Natural killer cell treated with Interleukin-12 subunit alpha and Interleukin-12 subunit beta and Interleukin-15 and Interleukin-18, amount 100 ng/mL, for 72 hours (primary cell): ENCODE results near the gene ADO. TPM values are rescaled to one million over a fixed set of nuclear protein-coding genes. Genes with fewer than 3 reads are reported as not detected.

Source experiments
- ATAC-seq, 2 donors: fragments of 150-1000 bp; cut with Tn5 transposase in 1 of 2; sonication (Bioruptor Pico), chemical (Tn5 transposase) in 1 of 2; 2 replicates each; pipeline ENCODE4 v1.10.0; 2021
- DNase-seq: peaks from one replicate; pipeline ENCODE4 v3.0.0; 2022; ENCODE audit warnings: low spot score
- H3K27ac Mint-ChIP-seq, 2 donors: 1 replicate in 1 of 2; 2 replicates in 1 of 2; pipeline ENCODE4 v1.8.0; 2022; ENCODE audit warnings: mixed read lengths in 2 of 2, mild to moderate bottlenecking in 1 of 2, moderate library complexity in 1 of 2
- H3K27me3 Mint-ChIP-seq, 2 donors: 1 replicate in 1 of 2; 2 replicates in 1 of 2; pipeline ENCODE4 v1.8.0; 2022; ENCODE audit warnings: mixed read lengths in 2 of 2
- H3K36me3 Mint-ChIP-seq: one replicate; pipeline ENCODE4 v1.8.0; 2022; ENCODE audit warnings: mixed read lengths
- H3K4me1 Mint-ChIP-seq, 2 donors: 1 replicate in 1 of 2; 2 replicates in 1 of 2; pipeline ENCODE4 v1.8.0; 2022; ENCODE audit warnings: low read depth in 2 of 2, mixed read lengths in 2 of 2, mild to moderate bottlenecking in 1 of 2
- H3K4me3 Mint-ChIP-seq: one replicate; pipeline ENCODE4 v1.8.0; 2022; ENCODE audit warnings: mixed read lengths
- H3K9me3 Mint-ChIP-seq: 2 replicates; pipeline ENCODE4 v1.8.0; 2022; ENCODE audit warnings: mixed read lengths
- total RNA-seq, 2 donors: library from RNA; stranded (reverse); gene quantifications; one replicate each; pipeline ENCODE4 v1.2.3, GENCODE V29; 2022

Gene ADO
- total RNA-seq, 2 donors from 2014 or later: 26.3 to 49.2 TPM

- Mint-ChIP-seq H3K36me3 (peaks cover 6% of the 10 kb centered on the region), H3K27me3 (peaks cover 7% of the 10 kb centered on the region in 2 donors), H3K4me1 (peaks cover 55% of the 10 kb centered on the region in 2 donors)
These were observed 12.0 kb downstream of the ADO start, which contains the start of gene EGR2 for GRCh38 chr10:62816331-62817120. TSS of gene EGR2 (minus strand) at chr10:62816366. CDS start at chr10:62816029, 337 bp downstream.

GRCh38 chr10:62817121-62817765, 12.7 kb downstream of the ADO start:
- Mint-ChIP-seq H3K36me3 (peaks cover 6% of the 10 kb centered on the region), H3K27me3 (peaks cover 7% of the 10 kb centered on the region in 2 donors), H3K9me3 (no peaks in the 10 kb centered on the region), H3K4me1 (peaks cover 48 to 50% of the 10 kb centered on the region in 2 donors), H3K27ac (peak overlapping the region; percentile 96 to 100), H3K4me3 (peak overlapping the region; percentile 100)
- ATAC-seq (peak; percentile 50 to 67), DNase-seq (peak; percentile 88)

More at GRCh38 chr10:62816331-62817120, 12.0 kb downstream of the ADO start, which contains the start of gene EGR2:
- peak; percentile 85 to 87 for ATAC-seq
- peak; percentile 97 for DNase-seq
- H3K27ac Mint-ChIP-seq: peak within 1 kb of the TSS; percentile 96 to 100
- H3K4me3 Mint-ChIP-seq: peak within 1 kb of the TSS; percentile 100
- H3K9me3 Mint-ChIP-seq: no peaks in the 10 kb centered on the region

GRCh38 chr10:62817766-62818425, 13.4 kb downstream of the ADO start:
- H3K27ac Mint-ChIP-seq: peak overlapping the region; percentile 96 to 100
- H3K36me3 Mint-ChIP-seq: peaks cover 6% of the 10 kb centered on the region
- peak; percentile 79 for DNase-seq
- H3K9me3 Mint-ChIP-seq: no peaks in the 10 kb centered on the region
- peaks cover 41 to 44% of the 10 kb centered on the region in 2 donors for H3K4me1 Mint-ChIP-seq
- peak overlapping the region; percentile 100 for H3K4me3 Mint-ChIP-seq
- peak; percentile 53 to 61 for ATAC-seq
- H3K27me3 Mint-ChIP-seq: peaks cover 7 to 9% of the 10 kb centered on the region in 2 donors

- Mint-ChIP-seq H3K27ac (peak overlapping the region; percentile 96 to 100), H3K4me1 (peaks cover 35 to 38% of the 10 kb centered on the region in 2 donors), H3K9me3 (no peaks in the 10 kb centered on the region), H3K4me3 (peak overlapping the region; percentile 100), H3K27me3 (peaks cover 7 to 9% of the 10 kb centered on the region in 2 donors), H3K36me3 (peaks cover 6% of the 10 kb centered on the region)
- ATAC-seq (peak in 1 of 2 donors; percentile 1), DNase-seq (peak; percentile 77)
These were observed 14.0 kb downstream of the ADO start for GRCh38 chr10:62818426-62819011.

- Mint-ChIP-seq H3K4me1 (peaks cover 27 to 30% of the 10 kb centered on the region in 2 donors), H3K4me3 (peak overlapping the region; percentile 10), H3K27ac (no peak overlapping the region), H3K27me3 (peaks cover 7 to 9% of the 10 kb centered on the region in 2 donors), H3K36me3 (peaks cover 3% of the 10 kb centered on the region), H3K9me3 (no peaks in the 10 kb centered on the region)
- ATAC-seq (no peak), DNase-seq (no peak)
These were observed 14.8 kb downstream of the ADO start for GRCh38 chr10:62819141-62819920.

- no peak for DNase-seq
- H3K27me3 Mint-ChIP-seq: peaks cover 7 to 9% of the 10 kb centered on the region in 2 donors
These were observed 16.1 kb downstream of the ADO start for GRCh38 chr10:62820586-62820985.

GRCh38 chr10:62826273-62826672, 21.8 kb downstream of the ADO start:
- Mint-ChIP-seq H3K36me3 (no peaks in the 10 kb centered on the region), H3K4me1 (no peaks in the 10 kb centered on the region), H3K27ac (no peak overlapping the region), H3K4me3 (no peak overlapping the region), H3K9me3 (no peaks in the 10 kb centered on the region), H3K27me3 (peaks cover 0 to 2% of the 10 kb centered on the region in 2 donors)
- ATAC-seq (no peak), DNase-seq (no peak)

More at GRCh38 chr10:62820586-62820985, 16.1 kb downstream of the ADO start:
- H3K27ac Mint-ChIP-seq: no peak overlapping the region
- peaks cover 21 to 22% of the 10 kb centered on the region in 2 donors for H3K4me1 Mint-ChIP-seq
- H3K4me3 Mint-ChIP-seq: no peak overlapping the region
- H3K9me3 Mint-ChIP-seq: no peaks in the 10 kb centered on the region
- no peaks in the 10 kb centered on the region for H3K36me3 Mint-ChIP-seq
- no peak for ATAC-seq

- Mint-ChIP-seq H3K4me1 (no peaks in the 10 kb centered on the region), H3K4me3 (no peak overlapping the region), H3K36me3 (no peaks in the 10 kb centered on the region), H3K27ac (no peak overlapping the region), H3K27me3 (peaks cover 5 to 7% of the 10 kb centered on the region in 2 donors), H3K9me3 (no peaks in the 10 kb centered on the region)
- ATAC-seq: no peak
- no peak for DNase-seq
These were observed 25.1 kb downstream of the ADO start for GRCh38 chr10:62829622-62830021.

GRCh38 chr10:62830679-62831078, 26.2 kb downstream of the ADO start:
- Mint-ChIP-seq H3K9me3 (no peaks in the 10 kb centered on the region), H3K27me3 (peaks cover 5 to 7% of the 10 kb centered on the region in 2 donors), H3K4me3 (no peak overlapping the region), H3K4me1 (no peaks in the 10 kb centered on the region), H3K36me3 (no peaks in the 10 kb centered on the region), H3K27ac (no peak overlapping the region)
- ATAC-seq: no peak
- DNase-seq: no peak

GRCh38 chr10:62831346-62831745, 26.8 kb downstream of the ADO start:
- no peaks in the 10 kb centered on the region for H3K36me3 Mint-ChIP-seq
- no peak overlapping the region for H3K4me3 Mint-ChIP-seq
- DNase-seq (no peak), ATAC-seq (no peak)
- H3K4me1 Mint-ChIP-seq: no peaks in the 10 kb centered on the region
- H3K27ac Mint-ChIP-seq: no peak overlapping the region
- peaks cover 5 to 7% of the 10 kb centered on the region in 2 donors for H3K27me3 Mint-ChIP-seq
- no peaks in the 10 kb centered on the region for H3K9me3 Mint-ChIP-seq

GRCh38 chr10:62839590-62839989, 35.1 kb downstream of the ADO start:
- Mint-ChIP-seq H3K36me3 (no peaks in the 10 kb centered on the region), H3K27me3 (peaks cover 0 to 6% of the 10 kb centered on the region in 2 donors), H3K27ac (no peak overlapping the region), H3K4me3 (no peak overlapping the region), H3K9me3 (no peaks in the 10 kb centered on the region), H3K4me1 (peaks cover 12 to 16% of the 10 kb centered on the region in 2 donors)
- DNase-seq (no peak), ATAC-seq (no peak)

- Mint-ChIP-seq H3K4me1 (peaks cover 18 to 22% of the 10 kb centered on the region in 2 donors), H3K36me3 (peaks cover 13% of the 10 kb centered on the region), H3K27me3 (no peaks in the 10 kb centered on the region), H3K4me3 (peak overlapping the region; percentile 23), H3K9me3 (peaks cover 5% of the 10 kb centered on the region), H3K27ac (peak overlapping the region in 1 of 2 donors; percentile 30)
- DNase-seq (no peak), ATAC-seq (peak; percentile 65 to 72)
These were observed 38.5 kb downstream of the ADO start for GRCh38 chr10:62842983-62843382.
